Stimulated activated CD4-positive, alpha-beta T cell treated with anti-CD3 and anti-CD28 coated beads, Interleukin-1b, Interleukin-23, amount 100 ng/mL, for 4 hours (primary cell): Measurements from ENCODE around the gene RPA3.

Experiments used
- DNase-seq, 2 donors: peaks; one replicate each; pipeline ENCODE4 v3.0.0-alpha.2; 2020; ENCODE audit warnings: low read depth in 2 of 2

Gene RPA3

GRCh38 chr7:7718492-7718891 is at the start of gene RPA3:
TSS of gene RPA3 (minus strand) at chr7:7718607. CDS start at chr7:7640418, 78,189 bp downstream.
- no peak for DNase-seq

- DNase-seq: no peak
Measured at GRCh38 chr7:7766671-7767070, 48.3 kb upstream of the RPA3 start.

GRCh38 chr7:7765422-7765821 is 47.0 kb upstream of the RPA3 start:
- no peak for DNase-seq

GRCh38 chr7:7764520-7765396 is 46.4 kb upstream of the RPA3 start:
- DNase-seq: no peak

- DNase-seq: no peak
Measured at GRCh38 chr7:7761974-7762779, 43.8 kb upstream of the RPA3 start.

GRCh38 chr7:7761340-7761973 is 43.0 kb upstream of the RPA3 start:
- DNase-seq: no peak

- DNase-seq: no peak
Measured at GRCh38 chr7:7757576-7757975, 39.2 kb upstream of the RPA3 start.

- DNase-seq: no peak
Measured at GRCh38 chr7:7756577-7756976, 38.2 kb upstream of the RPA3 start.

- no peak for DNase-seq
Measured at GRCh38 chr7:7751243-7752092, 33.1 kb upstream of the RPA3 start.

- DNase-seq: no peak
Measured at GRCh38 chr7:7750571-7751242, 32.3 kb upstream of the RPA3 start.

- no peak for DNase-seq
Measured at GRCh38 chr7:7746458-7746857, 28.1 kb upstream of the RPA3 start.

- DNase-seq: no peak
Measured at GRCh38 chr7:7745966-7746365, 27.6 kb upstream of the RPA3 start.

- DNase-seq: no peak
Measured at GRCh38 chr7:7745258-7745657, 26.9 kb upstream of the RPA3 start.

- no peak for DNase-seq
Measured at GRCh38 chr7:7742223-7742622, 23.8 kb upstream of the RPA3 start.

- DNase-seq: no peak
Measured at GRCh38 chr7:7740037-7740355, 21.6 kb upstream of the RPA3 start.

- no peak for DNase-seq
Measured at GRCh38 chr7:7739204-7740036, 21.0 kb upstream of the RPA3 start.

- no peak for DNase-seq
Measured at GRCh38 chr7:7738622-7739021, 20.2 kb upstream of the RPA3 start.

GRCh38 chr7:7738177-7738576 is 19.8 kb upstream of the RPA3 start:
- DNase-seq: no peak

GRCh38 chr7:7737674-7738073 is 19.3 kb upstream of the RPA3 start:
- no peak for DNase-seq

GRCh38 chr7:7736671-7737070 is 18.3 kb upstream of the RPA3 start:
- DNase-seq: no peak
